Ishikawa (cell line): Measurements from ENCODE around the gene RASA1.

Experiments
- CEBPB ChIP-seq: IDR thresholded peaks from 2 replicates; pipeline ENCODE4 v1.6.1; 2012
- CREB1 ChIP-seq: IDR thresholded peaks from 2 replicates; pipeline ENCODE4 v1.6.1; 2012; ENCODE audit warnings: low read depth
- EGR1 ChIP-seq: IDR thresholded peaks from 2 replicates; pipeline ENCODE4 v1.6.1; 2012
- EP300 ChIP-seq: IDR thresholded peaks from 2 replicates; pipeline ENCODE4 v1.6.1; 2012; ENCODE audit warnings: borderline replicate concordance
- FOXM1 ChIP-seq: IDR thresholded peaks from 2 replicates; pipeline ENCODE4 v1.6.1; 2012; ENCODE audit warnings: low read depth, borderline replicate concordance
- NFIC ChIP-seq: IDR thresholded peaks from 2 replicates; pipeline ENCODE4 v1.6.1; 2012
- RAD21 ChIP-seq: IDR thresholded peaks from 2 replicates; pipeline ENCODE4 v1.6.1; 2012; ENCODE audit warnings: low read depth
- TAF1 ChIP-seq: IDR thresholded peaks from 2 replicates; pipeline ENCODE4 v1.6.1; 2012; ENCODE audit warnings: low read depth, mild to moderate bottlenecking
- TCF12 ChIP-seq: IDR thresholded peaks from 2 replicates; pipeline ENCODE4 v1.6.1; 2012; ENCODE audit warnings: low read depth
- TEAD4 ChIP-seq: IDR thresholded peaks from 2 replicates; pipeline ENCODE4 v1.6.1; 2012
- YY1 ChIP-seq: IDR thresholded peaks from 2 replicates; pipeline ENCODE4 v1.6.1; 2012; ENCODE audit warnings: low read depth
- ZBTB7A ChIP-seq: IDR thresholded peaks from 2 replicates; pipeline ENCODE4 v1.6.1; 2012; ENCODE audit warnings: low read depth
- TF ChIP-seq, protein P1 (sequence below): IDR thresholded peaks from 2 replicates; pipeline ENCODE4 v1.6.1; 2012
- TF ChIP-seq, protein P2 (sequence below): IDR thresholded peaks from 2 replicates; pipeline ENCODE4 v1.6.1; 2012; ENCODE audit warnings: low read depth, mild to moderate bottlenecking
- TF ChIP-seq, protein P3 (sequence below): IDR thresholded peaks from 2 replicates; pipeline ENCODE4 v1.6.1; 2012

RASA1 gene

DNA sequence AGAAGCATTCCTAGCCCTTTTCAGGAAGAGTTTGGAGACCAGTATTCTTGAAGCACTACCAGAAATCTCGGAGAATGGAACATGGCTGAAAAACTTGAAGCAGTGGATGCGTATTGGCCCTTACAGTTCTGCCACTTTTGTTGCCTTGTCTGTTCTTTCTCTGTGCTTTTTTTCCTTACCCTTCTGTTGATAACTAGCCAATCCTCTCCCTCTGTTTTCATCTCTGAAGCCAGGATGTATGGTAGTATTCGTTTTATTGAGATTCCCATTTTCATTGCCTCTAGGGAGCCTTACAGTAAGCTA lies 145.6 kb downstream of the RASA1 start:
- TF ChIP-seq TAF1 (no peak), FOXM1 (no peak), YY1 (no peak), EP300 (no peak), TCF12 (no peak), CEBPB (no peak), CREB1 (no peak), TEAD4 (no peak), RAD21 (no peak), NFIC (no peak), EGR1 (no peak), ZBTB7A (no peak)
- TF ChIP-seq, protein P1, sequence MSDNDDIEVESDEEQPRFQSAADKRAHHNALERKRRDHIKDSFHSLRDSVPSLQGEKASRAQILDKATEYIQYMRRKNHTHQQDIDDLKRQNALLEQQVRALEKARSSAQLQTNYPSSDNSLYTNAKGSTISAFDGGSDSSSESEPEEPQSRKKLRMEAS = no peak
- TF ChIP-seq, protein P2, sequence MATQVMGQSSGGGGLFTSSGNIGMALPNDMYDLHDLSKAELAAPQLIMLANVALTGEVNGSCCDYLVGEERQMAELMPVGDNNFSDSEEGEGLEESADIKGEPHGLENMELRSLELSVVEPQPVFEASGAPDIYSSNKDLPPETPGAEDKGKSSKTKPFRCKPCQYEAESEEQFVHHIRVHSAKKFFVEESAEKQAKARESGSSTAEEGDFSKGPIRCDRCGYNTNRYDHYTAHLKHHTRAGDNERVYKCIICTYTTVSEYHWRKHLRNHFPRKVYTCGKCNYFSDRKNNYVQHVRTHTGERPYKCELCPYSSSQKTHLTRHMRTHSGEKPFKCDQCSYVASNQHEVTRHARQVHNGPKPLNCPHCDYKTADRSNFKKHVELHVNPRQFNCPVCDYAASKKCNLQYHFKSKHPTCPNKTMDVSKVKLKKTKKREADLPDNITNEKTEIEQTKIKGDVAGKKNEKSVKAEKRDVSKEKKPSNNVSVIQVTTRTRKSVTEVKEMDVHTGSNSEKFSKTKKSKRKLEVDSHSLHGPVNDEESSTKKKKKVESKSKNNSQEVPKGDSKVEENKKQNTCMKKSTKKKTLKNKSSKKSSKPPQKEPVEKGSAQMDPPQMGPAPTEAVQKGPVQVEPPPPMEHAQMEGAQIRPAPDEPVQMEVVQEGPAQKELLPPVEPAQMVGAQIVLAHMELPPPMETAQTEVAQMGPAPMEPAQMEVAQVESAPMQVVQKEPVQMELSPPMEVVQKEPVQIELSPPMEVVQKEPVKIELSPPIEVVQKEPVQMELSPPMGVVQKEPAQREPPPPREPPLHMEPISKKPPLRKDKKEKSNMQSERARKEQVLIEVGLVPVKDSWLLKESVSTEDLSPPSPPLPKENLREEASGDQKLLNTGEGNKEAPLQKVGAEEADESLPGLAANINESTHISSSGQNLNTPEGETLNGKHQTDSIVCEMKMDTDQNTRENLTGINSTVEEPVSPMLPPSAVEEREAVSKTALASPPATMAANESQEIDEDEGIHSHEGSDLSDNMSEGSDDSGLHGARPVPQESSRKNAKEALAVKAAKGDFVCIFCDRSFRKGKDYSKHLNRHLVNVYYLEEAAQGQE = no peak
- TF ChIP-seq, protein P3, sequence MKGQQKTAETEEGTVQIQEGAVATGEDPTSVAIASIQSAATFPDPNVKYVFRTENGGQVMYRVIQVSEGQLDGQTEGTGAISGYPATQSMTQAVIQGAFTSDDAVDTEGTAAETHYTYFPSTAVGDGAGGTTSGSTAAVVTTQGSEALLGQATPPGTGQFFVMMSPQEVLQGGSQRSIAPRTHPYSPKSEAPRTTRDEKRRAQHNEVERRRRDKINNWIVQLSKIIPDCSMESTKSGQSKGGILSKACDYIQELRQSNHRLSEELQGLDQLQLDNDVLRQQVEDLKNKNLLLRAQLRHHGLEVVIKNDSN = no peak

DNA sequence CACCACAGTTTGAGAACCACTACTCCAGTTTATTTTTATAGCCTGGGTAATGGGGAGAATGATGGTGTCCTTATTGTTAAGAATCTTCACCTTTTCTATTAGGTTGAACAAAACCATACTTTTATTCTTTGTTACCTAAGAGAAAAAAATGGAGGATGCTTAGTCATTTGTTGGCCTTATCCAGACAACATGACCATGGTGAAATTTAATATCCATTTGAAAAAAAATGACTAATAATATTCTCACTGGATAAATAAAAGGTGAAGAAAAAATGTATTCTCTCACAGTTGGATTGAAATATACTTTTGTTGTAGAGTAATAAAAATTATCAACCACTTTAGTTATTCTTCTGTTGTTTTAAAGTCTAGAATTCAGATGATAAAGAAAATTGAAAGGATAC lies 150.8 kb downstream of the RASA1 start:
- TF ChIP-seq EGR1 = no peak
- TF ChIP-seq TEAD4 = no peak
- no peak for TF ChIP-seq CREB1
- TF ChIP-seq TCF12 = no peak
- no peak for TF ChIP-seq RAD21
- TF ChIP-seq FOXM1 = no peak
- TF ChIP-seq, protein P3 = no peak
- no peak for TF ChIP-seq TAF1
- no peak for TF ChIP-seq NFIC
- TF ChIP-seq, protein P1 = no peak
- TF ChIP-seq EP300 = no peak
- no peak for TF ChIP-seq CEBPB
- TF ChIP-seq YY1 = no peak

DNA sequence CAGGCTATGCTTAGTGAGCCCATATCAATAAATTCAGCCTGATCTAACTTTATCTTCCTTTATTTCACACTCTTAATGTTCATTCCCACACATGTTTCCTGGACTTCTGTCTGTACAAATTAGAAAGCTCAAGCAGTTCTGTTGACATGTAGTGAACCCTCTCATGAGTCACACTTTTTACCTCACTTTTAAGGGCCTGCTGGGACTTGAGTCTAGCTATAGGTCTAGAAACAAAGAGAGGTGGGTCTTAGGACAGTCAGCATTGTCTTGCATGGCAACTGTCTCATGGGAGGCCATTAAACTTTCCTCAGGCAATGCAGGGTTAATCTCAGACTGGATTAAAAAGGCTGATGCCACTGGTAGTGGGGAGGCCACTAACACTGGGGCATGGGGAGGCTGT lies 153.6 kb downstream of the RASA1 start:
- TF ChIP-seq RAD21 (no peak), CREB1 (no peak), EGR1 (no peak), TCF12 (no peak), FOXM1 (no peak), NFIC (no peak), CEBPB (no peak), TEAD4 (no peak)
- TF ChIP-seq, protein P3 = no peak
- TF ChIP-seq, protein P2 = no peak

DNA sequence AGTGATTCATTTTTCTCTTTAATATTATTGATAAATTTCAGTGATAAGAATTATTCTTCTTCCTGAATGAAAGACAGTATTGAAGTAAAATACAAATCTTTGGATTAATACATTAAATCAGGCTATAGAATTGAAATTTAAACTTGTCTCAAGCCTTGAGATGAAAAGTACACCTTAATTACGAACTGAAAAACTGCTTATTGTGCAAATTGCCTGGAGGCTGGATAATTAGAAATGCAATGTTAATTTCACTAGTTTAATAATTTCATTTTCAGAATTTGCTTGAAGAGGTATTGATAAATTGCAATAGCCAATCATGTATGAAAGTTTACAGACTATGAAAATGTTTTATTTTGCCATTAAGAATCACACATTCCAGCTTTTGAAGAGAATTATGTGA lies 156.1 kb downstream of the RASA1 start:
- TF ChIP-seq YY1 (no peak), TAF1 (no peak), EP300 (no peak), EGR1 (no peak), TCF12 (no peak), CEBPB (no peak), FOXM1 (no peak), RAD21 (no peak)
- TF ChIP-seq, protein P2 = no peak
- TF ChIP-seq, protein P3 = no peak
